HepG2 (cell line): Measurements from ENCODE around the gene MPP7. TPM values are rescaled to one million over a fixed set of nuclear protein-coding genes. Genes with fewer than 3 reads are reported as not detected.

Source experiments
- FOXA3 ChIP-seq: IDR thresholded peaks from 2 replicates; pipeline ENCODE4 v1.6.1; 2016; ENCODE audit warnings: missing genetic modification reagents, missing compliant biosample characterization
- FOXJ3 ChIP-seq: sonication (generic); formaldehyde crosslinking; IDR thresholded peaks from 2 replicates; pipeline ENCODE4 v1.4.0; 2020; ENCODE audit warnings: missing genetic modification reagents, mild to moderate bottlenecking, borderline replicate concordance
- HDAC1 ChIP-seq: sonication (generic); formaldehyde crosslinking; IDR thresholded peaks from 2 replicates; pipeline ENCODE4 v1.5.1; 2020; ENCODE audit warnings: mild to moderate bottlenecking, missing genetic modification reagents
- HNRNPUL1 ChIP-seq: fragments of 200-400 bp; formaldehyde crosslinking; IDR thresholded peaks from 2 replicates; pipeline ENCODE4 v1.6.1; 2017; ENCODE audit warnings: low read depth, mild to moderate bottlenecking, low read length, moderate library complexity
- HOXA9 ChIP-seq: sonication (generic); formaldehyde crosslinking; IDR thresholded peaks from 2 replicates; pipeline ENCODE4 v1.8.1; 2022; ENCODE audit warnings: missing genetic modification reagents, mild to moderate bottlenecking, moderate library complexity, borderline replicate concordance
- KLF9 ChIP-seq: IDR thresholded peaks from 2 replicates; pipeline ENCODE4 v1.6.1; 2016; ENCODE audit warnings: low read depth
- LCORL ChIP-seq, 2 experiments: fragments of 450-650 bp in 1 of 2; sonication (generic) in 1 of 2; formaldehyde crosslinking in 1 of 2; IDR thresholded peaks; 2 replicates each; pipeline versions ENCODE4 v1.5.0 to v1.6.1; 2017 to 2020; ENCODE audit warnings: antibody characterized with exemption in 1 of 2, missing genetic modification reagents in 1 of 2
- MED1 ChIP-seq: sonication (generic); formaldehyde crosslinking; IDR thresholded peaks from 2 replicates; pipeline ENCODE4 v1.4.0; 2020; ENCODE audit warnings: missing genetic modification reagents
- MIER3 ChIP-seq: IDR thresholded peaks from 2 replicates; pipeline ENCODE4 v1.6.1; 2016; ENCODE audit warnings: missing compliant biosample characterization, borderline replicate concordance
- MLLT10 ChIP-seq: sonication (generic); formaldehyde crosslinking; IDR thresholded peaks from 2 replicates; pipeline ENCODE4 v1.4.0; 2020; ENCODE audit warnings: missing genetic modification reagents
- PPARG ChIP-seq: conservative IDR thresholded peaks from 2 replicates; pipeline ENCODE4 v1.6.1; 2016; ENCODE audit warnings: missing biosample characterization, missing genetic modification reagents
- PRMT3 ChIP-seq: sonication (generic); formaldehyde crosslinking; IDR thresholded peaks from 2 replicates; pipeline ENCODE4 v1.8.1; 2022; ENCODE audit warnings: low read depth, mild to moderate bottlenecking, moderate library complexity, missing genetic modification reagents, borderline replicate concordance
- RFX1 ChIP-seq: fragments of 450-650 bp; IDR thresholded peaks from 2 replicates; pipeline ENCODE4 v1.6.1; 2017
- SAFB2 ChIP-seq: sonication (generic); formaldehyde crosslinking; IDR thresholded peaks from 2 replicates; pipeline ENCODE4 v1.5.1; 2020; ENCODE audit warnings: missing genetic modification reagents, low read depth, mild to moderate bottlenecking, borderline replicate concordance
- SAP130 ChIP-seq: IDR thresholded peaks from 2 replicates; pipeline ENCODE4 v1.6.1; 2016; ENCODE audit warnings: low read depth
- SIX4 ChIP-seq: sonication (generic); formaldehyde crosslinking; IDR thresholded peaks from 2 replicates; pipeline ENCODE4 v1.4.0; 2020; ENCODE audit warnings: missing genetic modification reagents
- ZFP36 ChIP-seq: fragments of 150-350 bp; IDR thresholded peaks from 2 replicates; pipeline ENCODE4 v1.6.1; 2018; ENCODE audit warnings: borderline replicate concordance, low read length, low read depth; ENCODE audit not compliant: partially characterized antibody
- ZFX ChIP-seq: sonication (generic); formaldehyde crosslinking; IDR thresholded peaks from 2 replicates; pipeline ENCODE4 v1.4.0; 2020; ENCODE audit warnings: mild to moderate bottlenecking, low read depth, missing genetic modification reagents, moderate library complexity
- ZNF207 ChIP-seq: fragments of 450-650 bp; IDR thresholded peaks from 2 replicates; pipeline ENCODE4 v1.6.1; 2016; ENCODE audit warnings: antibody characterized with exemption, borderline replicate concordance
- ZNF225 ChIP-seq: sonication (generic); formaldehyde crosslinking; IDR thresholded peaks from 2 replicates; pipeline ENCODE4 v1.4.0; 2020; ENCODE audit warnings: mild to moderate bottlenecking, missing genetic modification reagents
- ZNF570 ChIP-seq: sonication (generic); formaldehyde crosslinking; IDR thresholded peaks from 2 replicates; pipeline ENCODE4 v1.4.0; 2020; ENCODE audit warnings: mild to moderate bottlenecking, missing genetic modification reagents, borderline replicate concordance
- ZNF619 ChIP-seq: sonication (generic); formaldehyde crosslinking; IDR thresholded peaks from 2 replicates; pipeline ENCODE4 v1.4.0; 2020; ENCODE audit warnings: mild to moderate bottlenecking, missing genetic modification reagents
- ZNF792 ChIP-seq: IDR thresholded peaks from 2 replicates; pipeline ENCODE4 v1.6.1; 2016
- polyA plus RNA-seq, 8 experiments: library from polyadenylated mRNA; depleted of rRNA in 3 of 8; stranded (reverse) in 7 of 8; unstranded in 1 of 8; fragments of >200 nt; fragmentation: Illumina TruSeq in 4 of 8; extraction: Trizol in 4 of 8; gene quantifications; 2 replicates each; pipeline versions ENCODE4 v1.2.1 to v1.2.3, GENCODE V29; 2011 to 2016; ENCODE audit warnings: low read depth in 4 of 8, missing spikeins in 1 of 8, mixed read lengths in 1 of 8; ENCODE audit not compliant: insufficient read depth in 1 of 8
- total RNA-seq, 5 experiments: library from RNA; depleted of rRNA; stranded (reverse); fragments of >200 nt; fragmentation: Illumina TruSeq; extraction: Trizol; gene quantifications; 2 replicates each; pipeline ENCODE4 v1.2.3, GENCODE V29; 2016; ENCODE audit warnings: low read depth in 1 of 5
- TF ChIP-seq, protein P1 (sequence below): sonication (generic); formaldehyde crosslinking; IDR thresholded peaks from 2 replicates; pipeline ENCODE4 v1.4.0; 2020; ENCODE audit warnings: missing genetic modification reagents, borderline replicate concordance
- TF ChIP-seq, protein P2 (sequence below): sonication (generic); IDR thresholded peaks from 2 replicates; pipeline ENCODE4 v1.6.1; 2016; ENCODE audit warnings: low read depth, borderline replicate concordance
- TF ChIP-seq, protein P3 (sequence below): sonication (generic); formaldehyde crosslinking; IDR thresholded peaks from 2 replicates; pipeline ENCODE4 v1.5.0; 2020; ENCODE audit warnings: missing genetic modification reagents
- TF ChIP-seq, protein P4 (sequence below): sonication (generic); formaldehyde crosslinking; IDR thresholded peaks from 2 replicates; pipeline ENCODE4 v1.4.0; 2020; ENCODE audit warnings: mild to moderate bottlenecking, missing genetic modification reagents
- TF ChIP-seq, protein P5 (sequence below): sonication (generic); formaldehyde crosslinking; IDR thresholded peaks from 2 replicates; pipeline ENCODE4 v1.4.0; 2020; ENCODE audit warnings: mild to moderate bottlenecking, missing genetic modification reagents

The MPP7 gene
- total and polyA plus RNA-seq, 2 of the 13 experiments (the other 11 are each of a cell fraction or from before 2014, with no cell fraction given), result 6.8 to 16.4 TPM

DNA sequence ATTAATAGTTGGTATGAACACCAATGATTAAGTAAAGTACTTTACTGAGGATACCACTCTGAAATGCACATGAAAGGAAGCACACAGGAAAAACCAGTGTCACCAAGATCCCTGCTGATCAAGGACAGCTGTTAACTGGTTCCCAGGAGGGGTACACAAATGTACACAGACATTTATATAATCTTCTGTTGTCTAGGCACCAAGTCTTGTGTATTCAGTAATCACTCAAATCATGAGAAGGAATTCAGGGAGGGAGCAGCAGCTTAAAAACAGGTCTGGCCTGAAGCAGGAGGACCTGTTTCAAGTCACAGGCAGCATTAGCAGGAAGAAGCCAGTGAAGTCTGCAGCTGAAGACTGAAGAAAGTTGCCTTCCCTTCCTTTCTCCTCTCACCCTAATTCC lies 18.7 kb downstream of the MPP7 start (continued):
- TF ChIP-seq, protein P1, sequence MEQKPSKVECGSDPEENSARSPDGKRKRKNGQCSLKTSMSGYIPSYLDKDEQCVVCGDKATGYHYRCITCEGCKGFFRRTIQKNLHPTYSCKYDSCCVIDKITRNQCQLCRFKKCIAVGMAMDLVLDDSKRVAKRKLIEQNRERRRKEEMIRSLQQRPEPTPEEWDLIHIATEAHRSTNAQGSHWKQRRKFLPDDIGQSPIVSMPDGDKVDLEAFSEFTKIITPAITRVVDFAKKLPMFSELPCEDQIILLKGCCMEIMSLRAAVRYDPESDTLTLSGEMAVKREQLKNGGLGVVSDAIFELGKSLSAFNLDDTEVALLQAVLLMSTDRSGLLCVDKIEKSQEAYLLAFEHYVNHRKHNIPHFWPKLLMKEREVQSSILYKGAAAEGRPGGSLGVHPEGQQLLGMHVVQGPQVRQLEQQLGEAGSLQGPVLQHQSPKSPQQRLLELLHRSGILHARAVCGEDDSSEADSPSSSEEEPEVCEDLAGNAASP (CRISPR knock-in tag), result no peak
- TF ChIP-seq ZNF792 (no peak), ZFX (CRISPR knock-in tag) (no peak), PRMT3 (CRISPR knock-in tag) (no peak), ZNF619 (CRISPR knock-in tag) (no peak), ZFP36 (no peak), MED1 (CRISPR knock-in tag) (0 out of 2 replicates have a peak, but pooled peaks have one; percentile 23), MIER3 (no peak), RFX1 (peak; percentile 49), LCORL (IDR thresholded peaks at IDR 0.05) (no peak), LCORL (CRISPR knock-in tag; IDR thresholded peaks at IDR 0.05) (0 out of 2 replicates have a peak, but pooled peaks have one; percentile 24), SAP130 (CRISPR knock-in tag) (peak; percentile 30; the same call in 1 of the 2 replicates), SIX4 (no peak), HDAC1 (CRISPR knock-in tag) (no peak), ZNF570 (CRISPR knock-in tag) (no peak), ZNF207 (no peak), FOXA3 (CRISPR knock-in tag) (peak; percentile 60), FOXJ3 (CRISPR knock-in tag) (no peak), HOXA9 (CRISPR knock-in tag) (no peak), MLLT10 (CRISPR knock-in tag) (no peak), PPARG (CRISPR knock-in tag) (no peak), ZNF225 (CRISPR knock-in tag) (no peak), SAFB2 (CRISPR knock-in tag) (no peak), KLF9 (CRISPR knock-in tag) (no peak), HNRNPUL1 (no peak)
- TF ChIP-seq, protein P2, sequence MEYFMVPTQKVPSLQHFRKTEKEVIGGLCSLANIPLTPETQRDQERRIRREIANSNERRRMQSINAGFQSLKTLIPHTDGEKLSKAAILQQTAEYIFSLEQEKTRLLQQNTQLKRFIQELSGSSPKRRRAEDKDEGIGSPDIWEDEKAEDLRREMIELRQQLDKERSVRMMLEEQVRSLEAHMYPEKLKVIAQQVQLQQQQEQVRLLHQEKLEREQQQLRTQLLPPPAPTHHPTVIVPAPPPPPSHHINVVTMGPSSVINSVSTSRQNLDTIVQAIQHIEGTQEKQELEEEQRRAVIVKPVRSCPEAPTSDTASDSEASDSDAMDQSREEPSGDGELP, result peak; percentile 84; the same call in 1 of the 2 replicates
- TF ChIP-seq, protein P3, sequence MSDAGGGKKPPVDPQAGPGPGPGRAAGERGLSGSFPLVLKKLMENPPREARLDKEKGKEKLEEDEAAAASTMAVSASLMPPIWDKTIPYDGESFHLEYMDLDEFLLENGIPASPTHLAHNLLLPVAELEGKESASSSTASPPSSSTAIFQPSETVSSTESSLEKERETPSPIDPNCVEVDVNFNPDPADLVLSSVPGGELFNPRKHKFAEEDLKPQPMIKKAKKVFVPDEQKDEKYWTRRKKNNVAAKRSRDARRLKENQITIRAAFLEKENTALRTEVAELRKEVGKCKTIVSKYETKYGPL (CRISPR knock-in tag), result no peak
- TF ChIP-seq, protein P4, sequence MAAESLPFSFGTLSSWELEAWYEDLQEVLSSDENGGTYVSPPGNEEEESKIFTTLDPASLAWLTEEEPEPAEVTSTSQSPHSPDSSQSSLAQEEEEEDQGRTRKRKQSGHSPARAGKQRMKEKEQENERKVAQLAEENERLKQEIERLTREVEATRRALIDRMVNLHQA (CRISPR knock-in tag), result no peak
- TF ChIP-seq, protein P5, sequence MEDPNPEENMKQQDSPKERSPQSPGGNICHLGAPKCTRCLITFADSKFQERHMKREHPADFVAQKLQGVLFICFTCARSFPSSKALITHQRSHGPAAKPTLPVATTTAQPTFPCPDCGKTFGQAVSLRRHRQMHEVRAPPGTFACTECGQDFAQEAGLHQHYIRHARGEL, result no peak
